IMR-90 (cell line): ENCODE measurements around the gene NOD2. TPM values are rescaled to one million over a fixed set of nuclear protein-coding genes. Genes with fewer than 3 reads are reported as not detected.

Experiments
- ATAC-seq: fragments of 200-7000 bp; cut with Tn5 transposase; 2 replicates; pipeline ENCODE4 v1.9.1; 2020; ENCODE audit warnings: low read depth, mild to moderate bottlenecking, moderate library complexity
- BruUV-seq: library from RNA; stranded (reverse); fragments of 400-500 nt; replicated peaks from 2 replicates; lab custom pipeline; 2021; lab: Mats Ljungman, UMichigan
- CTCF ChIA-PET: fragments of 300-600 bp; formaldehyde crosslinking; extraction: SDS; loops from one replicate; lab custom pipeline; 2021; ENCODE audit warnings: antibody characterized with exemption; lab: Yijun Ruan, JAX
- POLR2A ChIA-PET: fragments of 300-600 bp; sonication (Branson Sonifier 250); formaldehyde crosslinking; loops from one replicate; lab custom pipeline; 2022; ENCODE audit warnings: antibody characterized with exemption; ENCODE audit not compliant: unreplicated experiment; lab: Charles Lee
- DNase-seq: peaks from one replicate; pipeline ENCODE4 v3.0.0; 2013
- H2AFZ ChIP-seq: replicated peaks from 2 replicates; pipeline ENCODE3; 2013; ENCODE audit warnings: low read length, mild to moderate bottlenecking; ENCODE audit not compliant: poor library complexity
- H2AK5ac ChIP-seq: 2 replicates; pipeline ENCODE4 v1.6.1; 2013; ENCODE audit warnings: low read depth, low read length, inconsistent platforms
- H2AK9ac ChIP-seq: replicated peaks from 2 replicates; pipeline ENCODE3; 2013; ENCODE audit warnings: mild to moderate bottlenecking, low read depth, low read length, moderate library complexity; ENCODE audit not compliant: poor library complexity
- H2BK120ac ChIP-seq: 2 replicates; pipeline ENCODE4 v1.6.1; 2013; ENCODE audit warnings: low read depth, low read length, inconsistent platforms
- H2BK15ac ChIP-seq: 3 replicates; pipeline ENCODE4 v1.6.1; 2013; ENCODE audit warnings: low read depth, low read length, inconsistent platforms
- H2BK20ac ChIP-seq: 2 replicates; pipeline ENCODE4 v1.6.1; 2013; ENCODE audit warnings: low read depth, mild to moderate bottlenecking, inconsistent platforms, low read length, moderate library complexity
- H2BK5ac ChIP-seq: 2 replicates; pipeline ENCODE4 v1.6.1; 2013; ENCODE audit warnings: mild to moderate bottlenecking, low read depth, low read length, inconsistent platforms; ENCODE audit not compliant: poor library complexity, severe bottlenecking
- H3K14ac ChIP-seq: replicated peaks from 2 replicates; pipeline ENCODE4 v1.6.1; 2013; ENCODE audit warnings: low read depth, low read length, inconsistent platforms
- H3K18ac ChIP-seq: 2 replicates; pipeline ENCODE4 v1.6.1; 2013; ENCODE audit warnings: low read depth, low read length, control low read depth
- H3K23ac ChIP-seq: 2 replicates; pipeline ENCODE4 v1.6.1; 2013; ENCODE audit warnings: low read depth, low read length, inconsistent platforms
- H3K27ac ChIP-seq: 2 replicates; pipeline ENCODE4 v1.5.1; 2013; ENCODE audit warnings: mild to moderate bottlenecking, control low read depth, low read length; ENCODE audit not compliant: insufficient read depth
- H3K27me3 ChIP-seq: 2 replicates; pipeline ENCODE4 v1.6.1; 2013; ENCODE audit warnings: low read length; ENCODE audit not compliant: control insufficient read depth, insufficient read depth
- H3K36me3 ChIP-seq: 2 replicates; pipeline ENCODE4 v1.6.1; 2013; ENCODE audit warnings: low read length, mixed read lengths; ENCODE audit not compliant: control insufficient read depth, insufficient read depth
- H3K4ac ChIP-seq: 2 replicates; pipeline ENCODE4 v1.6.1; 2013; ENCODE audit warnings: low read depth, low read length, inconsistent platforms
- H3K4me1 ChIP-seq: 2 replicates; pipeline ENCODE4 v1.6.1; 2013; ENCODE audit warnings: low read length, mixed read lengths; ENCODE audit not compliant: control insufficient read depth, insufficient read depth
- H3K4me2 ChIP-seq: 2 replicates; pipeline ENCODE4 v1.6.1; 2013; ENCODE audit warnings: low read depth, mild to moderate bottlenecking, control low read depth, low read length, moderate library complexity
- H3K4me3 ChIP-seq: 2 replicates; pipeline ENCODE4 v1.5.1; 2013; ENCODE audit warnings: low read depth, mild to moderate bottlenecking, control low read depth, low read length, moderate library complexity; ENCODE audit not compliant: insufficient read depth
- H3K56ac ChIP-seq: 2 replicates; pipeline ENCODE4 v1.6.1; 2013; ENCODE audit warnings: low read length, inconsistent platforms; ENCODE audit not compliant: insufficient read depth; ENCODE audit errors: extremely low read depth
- H3K79me1 ChIP-seq, 2 experiments: 2 replicates each; pipeline ENCODE4 v1.6.1; 2013; ENCODE audit warnings: low read length in 2 of 2, inconsistent platforms in 1 of 2, low read depth in 1 of 2
- H3K9ac ChIP-seq: 2 replicates; pipeline ENCODE4 v1.6.1; 2013; ENCODE audit warnings: low read depth, low read length, control low read depth
- H3K9me1 ChIP-seq: 2 replicates; pipeline ENCODE4 v1.6.1; 2013; ENCODE audit warnings: low read length, inconsistent platforms; ENCODE audit not compliant: insufficient read depth
- H3K9me3 ChIP-seq: 2 replicates; pipeline ENCODE4 v1.6.1; 2013; ENCODE audit warnings: low read length; ENCODE audit not compliant: control insufficient read depth, insufficient read depth
- H4K20me1 ChIP-seq: 2 replicates; pipeline ENCODE4 v1.6.1; 2013; ENCODE audit warnings: low read length, inconsistent platforms; ENCODE audit not compliant: insufficient read depth
- H4K5ac ChIP-seq: 2 replicates; pipeline ENCODE4 v1.6.1; 2013; ENCODE audit warnings: mild to moderate bottlenecking, low read depth, low read length, control low read depth
- H4K8ac ChIP-seq, 2 experiments: 2 replicates each; pipeline ENCODE4 v1.6.1; 2013; ENCODE audit warnings: low read depth in 2 of 2, low read length in 2 of 2, control low read depth in 1 of 2, inconsistent platforms in 1 of 2
- H4K91ac ChIP-seq: 2 replicates; pipeline ENCODE4 v1.6.1; 2013; ENCODE audit warnings: low read depth, low read length, inconsistent platforms; ENCODE audit not compliant: insufficient read depth
- NFE2L2 ChIP-seq: fragments of 150-350 bp; IDR thresholded peaks from 2 replicates; pipeline ENCODE4 v1.6.1; 2016; ENCODE audit warnings: low read depth, mild to moderate bottlenecking, low read length
- RCOR1 ChIP-seq: IDR thresholded peaks from 2 replicates; pipeline ENCODE4 v1.6.1; 2012; ENCODE audit warnings: mild to moderate bottlenecking, low read length, improper control_type of control experiment; ENCODE audit not compliant: insufficient replicate concordance
- RFX5 ChIP-seq: IDR thresholded peaks from 2 replicates; pipeline ENCODE4 v1.8.0; 2012; ENCODE audit warnings: low read depth, mild to moderate bottlenecking, low read length, moderate library complexity
- SMC3 ChIP-seq: fragments of 150-350 bp; IDR thresholded peaks from 2 replicates; pipeline ENCODE4 v1.6.1; 2016; ENCODE audit warnings: low read depth, mild to moderate bottlenecking, antibody characterized with exemption, low read length, moderate library complexity
- WGBS, 2 experiments: methylation state at CpG; one replicate each; pipeline versions ENCODE4 v1.1.5 to v1.1.7; 2013; ENCODE audit warnings: missing lambda C conversion rate in 2 of 2; ENCODE audit not compliant: insufficient read length in 1 of 2; ENCODE audit errors: extremely low coverage in 2 of 2; 5-methylcytosine and 5-hydroxymethylcytosine counted together
- dilution Hi-C: fragments of 300-500 bp; cut with HindIII; formaldehyde crosslinking; loops from one replicate; pipeline ENCODE4 v1.14.3; 2018; ENCODE audit warnings: low sequenced_read_pairs; ENCODE audit not compliant: unreplicated experiment
- in situ Hi-C: fragments of 300-500 bp; cut with MboI; formaldehyde crosslinking; loops from 3 replicates; pipeline ENCODE4 v1.14.3; 2019; ENCODE audit warnings: low sequenced_read_pairs, inconsistent platforms, mixed read lengths
- intact Hi-C: fragments of 100-400 bp; cut with micrococcal nuclease; formaldehyde crosslinking; loops from 2 replicates; pipeline ENCODE4 v1.10.0; 2022
- polyA plus RNA-seq, 3 experiments: library from polyadenylated mRNA; depleted of rRNA; stranded (reverse); fragments of >200 nt; gene quantifications; 2 replicates each; pipeline ENCODE4 v1.2.3, GENCODE V29; 2012; ENCODE audit warnings: low replicate concordance in 1 of 3
- total RNA-seq: library from RNA; depleted of rRNA; stranded (reverse); fragments of >200 nt; gene quantifications from 2 replicates; pipeline ENCODE4 v1.2.3, GENCODE V29; 2012
- TF ChIP-seq, protein P1 (sequence below): conservative IDR thresholded peaks from 2 replicates; pipeline ENCODE4 v1.5.1; 2012; ENCODE audit warnings: mild to moderate bottlenecking, low read depth, low read length, improper control_type of control experiment

The NOD2 gene
- total and polyA plus RNA-seq, 2 of the 4 experiments (the other 2 are of a cell fraction): not detected

DNA sequence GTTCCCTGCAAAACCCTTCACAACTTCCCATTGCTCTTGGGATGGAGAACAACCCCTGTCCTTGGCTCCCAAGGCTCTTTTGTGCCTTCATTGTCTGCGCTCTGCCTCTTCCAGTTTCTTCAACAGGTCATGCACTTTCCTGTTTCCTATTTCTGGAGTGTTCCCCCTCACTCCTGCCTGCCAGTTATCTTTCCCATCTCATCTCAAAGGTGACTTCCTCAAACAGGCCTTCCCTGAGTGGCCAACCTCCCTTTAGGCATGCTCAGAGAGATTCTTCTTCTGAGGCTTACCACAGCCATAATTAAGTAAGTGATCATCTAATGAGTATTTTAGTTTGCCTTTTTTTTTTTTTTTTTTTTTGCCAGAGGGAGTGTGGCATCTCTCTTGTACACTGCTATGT lies 45.6 kb downstream of the NOD2 start:
- no TSS peak for BruUV-seq
- Histone ChIP-seq H3K4me3 (no peak overlapping the region), H3K79me1 (peaks cover 3 to 5% of the 10 kb centered on the region in 2 experiments; a peak in 1 of 4 replicates), H3K27ac (no peak overlapping the region), H3K36me3 (no peaks in the 10 kb centered on the region), H4K5ac (no peak overlapping the region), H3K4ac (no peak overlapping the region), H2BK20ac (no peak overlapping the region), H2AFZ (no peak overlapping the region), H4K20me1 (no peaks in the 10 kb centered on the region), H2AK9ac (no peak overlapping the region), H2BK5ac (no peak overlapping the region), H3K14ac (no peak overlapping the region), H3K9me1 (no peaks in the 10 kb centered on the region; the same call in 1 of the 2 replicates), H3K18ac (no peak overlapping the region), H3K23ac (no peak overlapping the region), H3K4me2 (no peak overlapping the region), H3K9ac (no peak overlapping the region), H3K27me3 (peaks cover 8% of the 10 kb centered on the region), H2BK120ac (no peak overlapping the region), H4K8ac (no peak overlapping the region), H3K4me1 (0 out of 2 replicates have a peak, but pooled peaks cover 4% of the 10 kb centered on the region), H3K9me3 (no peaks in the 10 kb centered on the region), H2AK5ac (no peak overlapping the region), H3K56ac (no peak overlapping the region), H2BK15ac (no peak overlapping the region), H4K91ac (no peak overlapping the region)
- intact Hi-C loops (no loop called here), in situ Hi-C loops (no loop called here), dilution Hi-C loops (no loop called here)
- DNase-seq: no peak
- POLR2A ChIA-PET: no interaction called here
- CTCF ChIA-PET: interaction anchor here (0.6 kb wide), 1 partner anchor 12 kb away, joined by 3 read pairs; no protein-coding TSS in a partner anchor
- no CpG with 5 or more reads among the region's 1 CpG for WGBS, 2 experiments
- no peak for ATAC-seq
- TF ChIP-seq, protein P1, sequence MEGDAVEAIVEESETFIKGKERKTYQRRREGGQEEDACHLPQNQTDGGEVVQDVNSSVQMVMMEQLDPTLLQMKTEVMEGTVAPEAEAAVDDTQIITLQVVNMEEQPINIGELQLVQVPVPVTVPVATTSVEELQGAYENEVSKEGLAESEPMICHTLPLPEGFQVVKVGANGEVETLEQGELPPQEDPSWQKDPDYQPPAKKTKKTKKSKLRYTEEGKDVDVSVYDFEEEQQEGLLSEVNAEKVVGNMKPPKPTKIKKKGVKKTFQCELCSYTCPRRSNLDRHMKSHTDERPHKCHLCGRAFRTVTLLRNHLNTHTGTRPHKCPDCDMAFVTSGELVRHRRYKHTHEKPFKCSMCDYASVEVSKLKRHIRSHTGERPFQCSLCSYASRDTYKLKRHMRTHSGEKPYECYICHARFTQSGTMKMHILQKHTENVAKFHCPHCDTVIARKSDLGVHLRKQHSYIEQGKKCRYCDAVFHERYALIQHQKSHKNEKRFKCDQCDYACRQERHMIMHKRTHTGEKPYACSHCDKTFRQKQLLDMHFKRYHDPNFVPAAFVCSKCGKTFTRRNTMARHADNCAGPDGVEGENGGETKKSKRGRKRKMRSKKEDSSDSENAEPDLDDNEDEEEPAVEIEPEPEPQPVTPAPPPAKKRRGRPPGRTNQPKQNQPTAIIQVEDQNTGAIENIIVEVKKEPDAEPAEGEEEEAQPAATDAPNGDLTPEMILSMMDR: no peak
- TF ChIP-seq SMC3: no peak
- TF ChIP-seq RCOR1: no peak
- TF ChIP-seq NFE2L2: no peak
- no peak for TF ChIP-seq RFX5
